Epidermal melanocyte (primary cell): Measurements from ENCODE around the gene PTRH1.

Experiments
- DNase-seq: peaks from one replicate; pipeline ENCODE4 v3.0.0; 2011; ENCODE audit warnings: low spot score; ENCODE audit not compliant: insufficient read length

Gene PTRH1

GRCh38 chr9:127697575-127697974 is 17.9 kb downstream of the PTRH1 start:
- DNase-seq = no peak

- DNase-seq = no peak
Measured at GRCh38 chr9:127694890-127695720, 20.4 kb downstream of the PTRH1 start.

- DNase-seq = no peak
Measured at GRCh38 chr9:127693697-127694096, 21.8 kb downstream of the PTRH1 start.

- DNase-seq = no peak
Measured at GRCh38 chr9:127693143-127693542, 22.3 kb downstream of the PTRH1 start.

DNA sequence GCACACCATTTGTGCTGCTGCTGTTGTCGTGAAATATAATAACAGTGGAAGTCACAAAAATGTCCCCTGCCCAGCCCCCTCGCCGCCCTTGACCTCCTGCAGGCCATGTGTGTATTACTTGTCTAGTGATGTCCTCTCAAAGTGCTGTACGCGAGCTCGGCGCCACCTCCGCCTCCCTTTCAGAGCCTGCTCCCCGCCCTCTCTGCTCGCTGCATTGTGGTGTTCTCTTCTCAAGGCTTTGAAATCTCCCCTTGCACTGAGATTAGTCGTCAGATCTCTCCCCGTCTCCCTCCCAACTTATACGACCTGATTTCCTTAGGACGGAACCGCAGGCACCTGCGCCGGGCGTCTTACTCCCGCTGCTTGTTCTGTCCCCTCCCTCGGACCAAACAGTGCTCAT is 23.4 kb downstream of the PTRH1 start:
- no peak for DNase-seq

DNA sequence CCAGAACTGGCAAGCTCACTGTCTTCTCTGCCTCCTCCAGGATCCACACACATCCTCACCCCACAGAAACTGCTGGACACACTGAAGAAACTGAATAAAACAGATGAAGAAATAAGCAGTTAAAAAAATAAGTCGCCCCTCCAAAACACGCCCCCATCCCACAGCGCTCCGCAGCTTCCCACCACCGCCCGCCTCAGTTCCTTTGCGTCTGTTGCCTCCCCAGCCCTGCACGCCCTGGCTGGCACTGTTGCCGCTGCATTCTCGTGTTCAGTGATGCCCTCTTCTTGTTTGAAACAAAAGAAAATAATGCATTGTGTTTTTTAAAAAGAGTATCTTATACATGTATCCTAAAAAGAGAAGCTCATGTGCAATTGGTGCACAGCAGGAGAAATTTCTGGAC is 24.7 kb downstream of the PTRH1 start:
- DNase-seq = no peak

DNA sequence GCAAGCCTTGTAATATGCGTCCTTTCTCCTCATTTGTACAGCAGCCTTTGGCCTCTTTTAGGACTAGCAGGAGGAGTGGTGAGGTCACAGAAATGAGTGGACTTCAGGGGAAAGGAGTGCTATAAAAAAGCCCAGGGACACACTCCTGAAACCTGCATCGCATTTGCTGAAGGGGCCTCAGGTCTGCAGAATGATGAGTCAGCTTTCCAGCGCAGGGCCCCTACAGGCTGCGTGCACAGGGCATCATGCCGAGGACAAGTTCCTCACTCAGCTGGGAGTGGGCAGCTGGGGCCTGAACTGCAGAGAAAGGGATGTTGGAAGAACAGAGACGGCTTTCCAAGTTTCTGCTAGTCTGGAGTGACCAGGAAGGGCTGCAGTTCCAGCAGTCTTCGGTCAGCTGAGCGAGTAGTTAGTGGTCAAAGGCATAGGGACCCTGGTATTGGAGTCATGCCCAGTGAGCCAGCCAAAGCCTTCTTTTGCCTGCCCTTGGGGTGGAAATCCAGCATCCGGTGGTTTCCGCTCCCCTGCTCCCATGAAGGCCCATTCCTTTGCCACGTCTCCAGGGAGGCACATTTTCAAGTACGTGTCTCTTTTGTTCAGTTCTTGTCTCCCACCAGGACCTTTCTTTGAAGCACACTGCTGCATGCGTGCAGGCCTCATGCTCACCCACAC is 26.0 kb downstream of the PTRH1 start:
- peak; percentile 52 for DNase-seq

DNA sequence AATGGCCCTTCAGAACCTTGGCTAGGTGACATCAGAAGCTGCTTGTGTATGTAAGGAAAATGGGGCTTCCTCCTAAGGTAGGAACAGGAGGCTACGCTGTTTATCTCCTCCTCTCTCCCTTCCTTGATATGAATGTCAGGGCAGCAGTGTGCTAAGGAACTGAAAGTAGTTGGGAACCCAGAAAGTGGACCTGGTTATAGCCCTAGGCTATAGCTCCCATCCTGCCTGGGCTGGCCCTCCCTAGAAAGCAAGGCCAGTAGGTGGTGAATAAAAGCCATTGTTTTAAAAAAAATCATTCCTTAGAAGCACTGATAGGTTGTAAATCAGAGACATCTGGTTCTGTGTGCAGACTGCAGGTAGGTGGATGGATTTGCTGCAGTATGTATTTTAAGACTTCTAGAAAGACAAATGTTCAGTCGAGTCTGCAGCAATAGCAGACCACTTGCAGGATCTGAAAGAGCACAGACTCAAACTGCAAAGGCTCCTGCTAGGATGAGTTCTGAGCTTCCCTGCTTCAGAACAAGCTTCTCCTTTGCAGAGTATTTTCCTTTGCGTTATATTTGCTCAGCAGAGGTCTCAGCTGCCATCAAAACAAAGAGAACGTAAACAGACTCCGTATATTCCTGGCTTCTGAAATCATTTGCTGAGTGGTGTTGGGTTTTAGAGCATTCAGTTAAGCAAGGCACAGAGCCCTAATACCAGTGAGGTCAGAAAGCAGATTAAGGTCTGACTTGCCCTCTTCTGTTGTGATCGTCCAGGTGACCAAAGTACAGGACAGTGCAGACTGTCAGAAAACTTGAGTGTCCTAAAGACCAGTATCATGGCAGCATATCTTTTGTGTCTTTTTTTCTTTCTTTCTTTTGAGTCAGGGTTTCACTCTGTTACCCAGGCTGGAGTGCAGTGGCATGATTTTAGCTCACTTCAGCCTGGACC is 28.7 kb downstream of the PTRH1 start:
- no peak for DNase-seq

- DNase-seq = no peak
Measured at GRCh38 chr9:127684576-127684975, 30.9 kb downstream of the PTRH1 start.

GRCh38 chr9:127683723-127684122 is 31.7 kb downstream of the PTRH1 start:
- DNase-seq = no peak

DNA sequence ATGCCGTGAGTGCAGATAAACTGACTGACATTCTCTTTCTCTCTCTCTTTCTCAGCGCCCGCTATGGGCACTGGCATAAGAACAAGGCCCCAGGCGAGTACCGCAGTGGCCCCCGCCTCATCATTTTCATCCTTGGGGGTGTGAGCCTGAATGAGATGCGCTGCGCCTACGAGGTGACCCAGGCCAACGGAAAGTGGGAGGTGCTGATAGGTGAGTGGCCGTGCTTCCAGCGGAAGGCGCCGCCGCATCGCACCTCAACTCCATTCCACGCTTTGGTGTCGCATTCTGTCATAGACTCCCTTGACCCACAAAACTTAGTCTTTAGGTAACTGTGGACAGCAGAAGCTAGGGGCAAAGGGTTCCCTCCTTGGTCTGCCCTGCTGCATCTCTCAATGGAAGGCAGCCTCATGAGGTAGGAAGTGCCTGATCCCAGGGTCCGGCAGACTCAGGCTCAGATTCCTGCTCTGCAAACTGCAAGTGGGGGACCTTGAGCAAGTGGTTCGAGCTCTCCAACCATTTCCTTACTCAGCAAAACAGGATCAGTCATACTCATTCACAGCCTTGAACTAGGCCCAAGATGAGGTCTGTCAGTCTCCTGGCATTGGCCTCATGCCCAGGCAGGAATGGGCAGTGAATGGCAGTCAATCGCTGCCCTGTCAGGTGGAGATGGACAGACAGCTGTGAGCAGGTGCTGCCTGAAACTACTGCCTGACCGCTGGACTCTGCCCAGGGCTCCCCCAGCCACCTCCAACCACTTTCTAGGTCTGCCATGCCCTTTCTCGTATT is 32.9 kb downstream of the PTRH1 start:
- no peak for DNase-seq

DNA sequence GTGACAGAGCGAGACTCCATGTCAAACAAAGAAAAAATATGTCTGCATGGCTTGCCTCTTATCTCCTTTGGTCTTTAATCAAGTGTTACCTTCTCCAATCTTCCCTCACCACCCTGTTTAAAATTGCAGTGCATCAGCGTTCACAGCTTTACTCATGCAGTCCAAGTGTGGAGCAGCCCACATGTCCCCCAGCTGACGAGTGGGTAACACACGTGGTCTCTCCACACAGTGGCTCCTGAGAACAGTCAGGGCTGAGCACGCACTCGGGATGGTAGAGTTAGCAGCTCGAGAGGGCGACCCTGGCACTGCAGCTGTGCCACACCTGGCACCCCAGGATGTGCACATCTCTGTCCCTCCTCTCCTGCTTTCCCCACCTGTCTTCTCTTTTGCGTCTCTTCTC is 34.6 kb downstream of the PTRH1 start:
- DNase-seq = no peak

GRCh38 chr9:127680226-127680625 is 35.2 kb downstream of the PTRH1 start:
- DNase-seq = no peak

DNA sequence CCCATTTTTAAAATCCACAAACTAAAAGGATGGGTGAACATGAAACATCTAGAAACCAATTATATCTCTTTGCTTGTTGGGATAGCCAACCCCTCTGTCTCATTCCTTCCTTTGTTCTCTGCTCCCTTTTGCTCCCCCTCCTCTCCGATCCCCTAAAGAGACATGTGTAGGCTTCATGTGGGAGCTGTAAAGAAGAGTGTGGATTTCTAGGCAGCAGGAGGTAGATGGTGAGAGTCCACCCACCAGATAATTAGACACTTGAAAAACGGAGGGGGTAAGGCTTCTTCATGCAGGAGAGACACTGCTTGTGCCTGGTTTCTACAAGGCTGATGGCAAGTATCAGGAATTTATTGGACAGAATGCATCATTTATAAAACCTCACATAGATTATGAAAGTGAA is 36.0 kb downstream of the PTRH1 start:
- no peak for DNase-seq

DNA sequence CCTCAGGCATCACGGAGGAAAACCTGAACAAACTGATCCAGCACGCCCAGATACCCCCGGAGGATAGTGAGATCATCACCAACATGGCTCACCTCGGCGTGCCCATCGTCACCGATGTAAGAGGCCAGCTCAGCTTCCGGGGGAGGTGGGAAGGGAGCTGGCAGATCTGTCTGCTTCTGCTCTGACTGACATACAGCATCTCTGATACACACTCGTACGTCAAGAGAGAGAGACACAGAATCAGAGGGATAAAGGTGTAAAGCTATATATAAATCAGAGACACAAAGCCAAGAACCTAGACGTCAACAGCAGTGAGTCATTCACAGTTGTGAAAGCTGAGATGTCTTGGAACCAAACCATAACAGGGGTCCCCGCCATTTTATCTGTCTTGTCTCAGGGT is 38.8 kb downstream of the PTRH1 start:
- no peak for DNase-seq

- no peak for DNase-seq
Measured at GRCh38 chr9:127673234-127673633, 42.2 kb downstream of the PTRH1 start.

DNA sequence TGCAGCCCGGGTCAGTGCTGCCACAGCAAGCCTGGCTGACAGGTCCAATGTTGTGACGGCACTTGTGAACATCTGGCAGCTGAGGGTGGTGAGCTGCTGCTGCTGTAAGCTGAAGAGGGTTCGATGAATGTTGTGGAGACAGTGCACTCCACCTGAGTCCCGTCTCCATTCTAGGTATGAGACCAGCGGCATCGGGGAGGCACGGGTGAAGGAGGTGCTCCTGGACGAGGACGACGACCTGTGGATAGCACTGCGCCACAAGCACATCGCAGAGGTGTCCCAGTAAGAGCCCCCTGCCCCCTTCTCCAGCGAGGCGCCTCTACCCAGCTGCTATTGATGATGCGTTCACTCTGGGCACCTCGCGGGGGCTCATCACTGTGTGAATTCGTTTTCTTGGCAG is 47.6 kb downstream of the PTRH1 start:
- DNase-seq = no peak

DNA sequence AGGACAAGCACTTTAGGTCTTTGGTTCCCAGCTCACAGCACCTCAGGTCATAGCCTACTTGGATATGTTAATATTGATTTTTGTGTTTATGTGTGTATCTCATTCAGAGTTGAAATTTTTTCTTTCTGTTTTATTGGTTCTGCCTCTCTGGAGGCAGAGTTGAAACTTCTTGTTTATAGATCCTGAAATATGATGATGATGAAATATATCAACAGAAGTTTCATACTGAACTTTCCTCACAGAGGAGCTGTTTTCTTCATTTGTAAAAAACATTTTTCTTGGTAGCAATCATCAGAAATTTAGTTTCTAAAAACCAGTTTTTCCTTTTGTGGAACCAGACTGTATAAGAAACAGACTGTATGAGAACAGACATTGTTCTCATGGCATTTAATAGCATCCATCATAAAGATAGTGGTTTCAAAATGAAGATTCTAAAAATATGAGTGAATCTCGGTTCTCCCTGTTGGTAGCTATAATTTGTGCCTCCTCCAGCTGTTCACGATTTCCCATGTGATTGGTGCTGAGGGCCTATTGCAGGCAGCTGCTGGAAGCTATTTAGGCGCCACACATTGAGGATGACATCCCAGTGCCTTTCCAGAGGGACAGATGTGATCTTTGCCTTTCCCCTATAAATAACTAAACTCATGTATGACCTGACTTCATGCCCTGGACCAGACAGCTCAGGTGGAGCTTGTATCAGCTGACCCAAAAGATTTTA is 48.2 kb downstream of the PTRH1 start:
- no peak for DNase-seq

DNA sequence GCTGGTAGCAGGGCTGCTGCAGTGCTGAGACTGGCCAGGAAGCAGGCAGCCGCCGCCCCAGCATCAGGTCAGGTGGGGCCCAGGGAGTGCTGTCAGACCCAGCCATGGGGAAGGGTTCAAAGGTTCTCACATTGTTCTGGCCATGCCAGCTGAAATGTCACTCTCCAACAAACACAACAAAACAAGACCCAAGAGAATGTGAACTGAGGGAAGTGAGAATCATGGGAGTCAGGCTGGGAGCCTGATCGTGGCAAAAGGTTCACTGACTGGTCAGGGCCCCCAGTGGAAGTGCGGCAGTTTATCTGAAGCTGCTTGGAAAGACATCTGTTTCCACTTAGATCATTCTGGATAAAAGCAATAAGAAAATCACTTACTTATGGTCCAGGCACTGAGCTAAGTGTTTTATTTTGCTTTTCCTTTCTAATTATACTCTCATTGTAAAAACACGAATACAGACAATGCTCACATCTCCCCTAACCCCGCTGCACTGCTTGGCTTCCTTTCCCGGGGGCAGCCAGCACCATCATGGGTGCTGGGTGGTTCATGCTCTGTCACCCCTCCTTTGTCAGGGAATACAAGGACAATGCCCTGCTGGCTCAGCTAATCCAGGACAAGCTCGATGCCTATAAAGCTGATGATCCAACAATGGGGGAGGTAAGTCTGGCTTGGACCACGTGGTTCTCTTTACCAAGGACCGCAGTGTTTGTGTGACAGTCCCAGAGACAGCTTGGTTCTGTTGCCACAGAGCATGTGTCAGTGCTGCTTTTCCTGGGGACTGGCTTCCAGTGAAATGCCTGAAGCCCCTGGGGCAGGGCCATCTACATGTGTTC is 50.6 kb downstream of the PTRH1 start:
- DNase-seq = no peak

GRCh38 chr9:127664324-127664677 is 51.2 kb downstream of the PTRH1 start:
- no peak for DNase-seq
